HL-60 (cell line): Measurements from ENCODE around the gene FSTL5.

Experiments
- DNase-seq, 2 experiments: peaks; one replicate each; pipeline ENCODE4 v3.0.0-alpha.2; 2010 to 2020; ENCODE audit warnings: low read depth in 1 of 2, low spot score in 1 of 2
- H3K27ac ChIP-seq: fragments of 250-450 bp; sonication (Bioruptor Pico); replicated peaks from 2 replicates; pipeline ENCODE4 v1.5.1; 2020; ENCODE audit warnings: mild to moderate bottlenecking, moderate library complexity
- H3K27me3 ChIP-seq: fragments of 250-450 bp; sonication (Bioruptor Pico); 2 replicates; pipeline ENCODE4 v1.5.1; 2021; ENCODE audit warnings: mild to moderate bottlenecking, moderate library complexity; ENCODE audit not compliant: insufficient read depth, poor library complexity, severe bottlenecking
- H3K4me3 ChIP-seq: replicated peaks from 2 replicates; pipeline ENCODE4 v1.5.1; 2011; ENCODE audit warnings: mild to moderate bottlenecking, control low read depth, low read length; ENCODE audit not compliant: insufficient read depth
- CTCF ChIP-seq: IDR thresholded peaks from one replicate; pipeline ENCODE4 v1.5.1; 2011; ENCODE audit warnings: low read length, control low read depth, inconsistent platforms; ENCODE audit not compliant: insufficient read depth
- GABPA ChIP-seq: IDR thresholded peaks from 2 replicates; pipeline ENCODE4 v1.6.1; 2012; ENCODE audit warnings: low read depth
- POLR2AphosphoS5 ChIP-seq: IDR thresholded peaks from 2 replicates; pipeline ENCODE4 v1.6.1; 2012; ENCODE audit warnings: low read depth
- SPI1 ChIP-seq: IDR thresholded peaks from 2 replicates; pipeline ENCODE4 v1.6.1; 2012; ENCODE audit warnings: low read depth, mild to moderate bottlenecking, borderline replicate concordance
- TF ChIP-seq, protein P1 (sequence below): IDR thresholded peaks from 2 replicates; pipeline ENCODE4 v1.6.1; 2012; ENCODE audit warnings: low read depth; ENCODE audit not compliant: insufficient replicate concordance

Gene FSTL5

DNA sequence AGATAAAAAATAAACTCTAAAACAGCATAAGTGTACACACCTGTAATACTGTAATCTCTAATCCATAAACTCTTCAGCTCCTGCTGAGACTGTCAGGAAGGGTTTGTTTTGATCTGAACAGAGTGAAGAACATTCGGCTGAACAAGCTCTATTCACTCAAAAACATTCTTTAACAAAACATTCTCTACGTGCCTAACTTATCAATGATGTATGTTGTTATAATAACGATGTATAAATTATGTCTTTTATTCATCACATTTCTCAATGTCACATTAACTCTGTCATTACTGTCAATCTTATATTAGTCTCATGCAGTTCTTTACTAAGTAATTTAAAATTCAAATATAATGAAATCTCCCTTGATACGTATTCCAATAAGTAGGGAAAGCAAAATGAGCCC, 280.6 kb downstream of the FSTL5 start:
- no peak overlapping the region for H3K27ac ChIP-seq
- no peak overlapping the region for H3K4me3 ChIP-seq
- TF ChIP-seq GABPA: no peak
- TF ChIP-seq POLR2AphosphoS5: no peak
- TF ChIP-seq CTCF: no peak
- TF ChIP-seq, protein P1, sequence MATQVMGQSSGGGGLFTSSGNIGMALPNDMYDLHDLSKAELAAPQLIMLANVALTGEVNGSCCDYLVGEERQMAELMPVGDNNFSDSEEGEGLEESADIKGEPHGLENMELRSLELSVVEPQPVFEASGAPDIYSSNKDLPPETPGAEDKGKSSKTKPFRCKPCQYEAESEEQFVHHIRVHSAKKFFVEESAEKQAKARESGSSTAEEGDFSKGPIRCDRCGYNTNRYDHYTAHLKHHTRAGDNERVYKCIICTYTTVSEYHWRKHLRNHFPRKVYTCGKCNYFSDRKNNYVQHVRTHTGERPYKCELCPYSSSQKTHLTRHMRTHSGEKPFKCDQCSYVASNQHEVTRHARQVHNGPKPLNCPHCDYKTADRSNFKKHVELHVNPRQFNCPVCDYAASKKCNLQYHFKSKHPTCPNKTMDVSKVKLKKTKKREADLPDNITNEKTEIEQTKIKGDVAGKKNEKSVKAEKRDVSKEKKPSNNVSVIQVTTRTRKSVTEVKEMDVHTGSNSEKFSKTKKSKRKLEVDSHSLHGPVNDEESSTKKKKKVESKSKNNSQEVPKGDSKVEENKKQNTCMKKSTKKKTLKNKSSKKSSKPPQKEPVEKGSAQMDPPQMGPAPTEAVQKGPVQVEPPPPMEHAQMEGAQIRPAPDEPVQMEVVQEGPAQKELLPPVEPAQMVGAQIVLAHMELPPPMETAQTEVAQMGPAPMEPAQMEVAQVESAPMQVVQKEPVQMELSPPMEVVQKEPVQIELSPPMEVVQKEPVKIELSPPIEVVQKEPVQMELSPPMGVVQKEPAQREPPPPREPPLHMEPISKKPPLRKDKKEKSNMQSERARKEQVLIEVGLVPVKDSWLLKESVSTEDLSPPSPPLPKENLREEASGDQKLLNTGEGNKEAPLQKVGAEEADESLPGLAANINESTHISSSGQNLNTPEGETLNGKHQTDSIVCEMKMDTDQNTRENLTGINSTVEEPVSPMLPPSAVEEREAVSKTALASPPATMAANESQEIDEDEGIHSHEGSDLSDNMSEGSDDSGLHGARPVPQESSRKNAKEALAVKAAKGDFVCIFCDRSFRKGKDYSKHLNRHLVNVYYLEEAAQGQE: no peak
- no peak for TF ChIP-seq SPI1
- H3K27me3 ChIP-seq: no peaks in the 10 kb centered on the region
- no peak for DNase-seq

DNA sequence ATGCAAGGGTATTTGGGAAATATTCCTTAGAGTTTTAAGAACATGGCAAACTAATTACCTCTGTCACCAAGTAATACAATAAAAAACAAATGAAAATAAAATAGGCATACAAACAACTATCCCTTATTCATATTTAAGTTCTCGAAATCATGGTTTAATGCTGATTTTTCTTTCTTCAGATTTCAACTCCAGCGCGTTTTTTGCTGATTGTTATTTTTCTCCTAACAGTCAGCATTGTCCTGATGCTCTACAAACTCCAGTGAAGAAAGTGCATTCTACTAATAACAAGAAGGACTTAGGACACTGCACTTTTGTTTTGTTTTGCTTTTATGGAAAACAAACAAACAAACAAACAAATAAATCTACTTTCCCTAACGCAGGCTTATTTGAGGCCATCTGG, 282.4 kb downstream of the FSTL5 start:
- H3K27ac ChIP-seq: no peak overlapping the region
- no peak for DNase-seq
- H3K4me3 ChIP-seq: no peak overlapping the region
- H3K27me3 ChIP-seq: no peaks in the 10 kb centered on the region
- no peak for TF ChIP-seq POLR2AphosphoS5
- TF ChIP-seq, protein P1: no peak
- no peak for TF ChIP-seq CTCF
- TF ChIP-seq GABPA: no peak
- TF ChIP-seq SPI1: no peak

DNA sequence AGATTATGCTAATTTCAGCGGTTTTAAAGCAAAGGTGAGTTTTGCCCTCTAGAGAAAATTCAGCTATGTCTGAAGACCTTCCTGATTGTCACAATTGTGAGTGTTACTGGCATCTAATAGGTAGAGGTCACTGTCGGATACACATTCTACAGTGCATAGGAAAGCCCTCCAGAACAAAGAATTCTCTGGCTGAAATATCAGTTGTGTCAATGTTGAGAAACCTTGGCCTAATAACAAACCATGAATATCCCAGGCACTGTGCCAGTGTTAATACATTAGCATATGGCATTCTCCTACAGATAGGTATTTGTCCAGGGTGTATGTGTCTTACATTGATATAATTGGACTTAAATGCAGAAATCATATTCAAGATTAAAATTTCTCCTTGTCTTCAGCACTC, 294.3 kb downstream of the FSTL5 start:
- TF ChIP-seq SPI1: no peak
- no peak for TF ChIP-seq CTCF
- TF ChIP-seq, protein P1: no peak
- no peak for TF ChIP-seq POLR2AphosphoS5
- no peak for TF ChIP-seq GABPA
- H3K27me3 ChIP-seq: no peaks in the 10 kb centered on the region
- no peak overlapping the region for H3K4me3 ChIP-seq
- H3K27ac ChIP-seq: no peak overlapping the region
- no peak for DNase-seq
